Parathyroid adenoma (tissue), 2 donors: ENCODE data around the gene PTPRD.

ENCODE experiments used
- H2AFZ ChIP-seq: fragments of 300-600 bp; sonication (generic); one replicate; pipeline ENCODE4 v1.7.0; 2017; ENCODE audit warnings: antibody characterized with exemption, mild to moderate bottlenecking
- H3K27ac ChIP-seq: fragments of 300-600 bp; sonication (generic); one replicate; pipeline ENCODE4 v1.7.0; 2017
- H3K27me3 ChIP-seq: fragments of 300-600 bp; sonication (generic); one replicate; pipeline ENCODE4 v1.7.0; 2017; ENCODE audit warnings: low read length; ENCODE audit not compliant: control insufficient read depth, insufficient read depth
- H3K36me3 ChIP-seq: fragments of 300-600 bp; sonication (generic); one replicate; pipeline ENCODE4 v1.7.0; 2017; ENCODE audit warnings: low read length; ENCODE audit not compliant: control insufficient read depth, insufficient read depth
- H3K4me1 ChIP-seq: fragments of 300-600 bp; sonication (generic); one replicate; pipeline ENCODE4 v1.7.0; 2017; ENCODE audit warnings: control low read depth
- H3K4me2 ChIP-seq: fragments of 300-600 bp; sonication (generic); one replicate; pipeline ENCODE4 v1.7.0; 2017; ENCODE audit warnings: low read length
- H3K4me3 ChIP-seq: fragments of 300-600 bp; sonication (generic); one replicate; pipeline ENCODE4 v1.7.0; 2017; ENCODE audit warnings: low read depth, low read length
- H3K79me2 ChIP-seq: fragments of 300-600 bp; sonication (generic); one replicate; pipeline ENCODE4 v1.7.0; 2017; ENCODE audit warnings: control low read depth
- H3K9ac ChIP-seq: fragments of 300-600 bp; sonication (generic); one replicate; pipeline ENCODE4 v1.7.0; 2017; ENCODE audit warnings: mild to moderate bottlenecking
- H3K9me3 ChIP-seq: fragments of 300-600 bp; sonication (generic); one replicate; pipeline ENCODE4 v1.7.0; 2017; ENCODE audit warnings: low read length; ENCODE audit not compliant: control insufficient read depth
- CTCF ChIP-seq: fragments of 300-600 bp; sonication (generic); IDR thresholded peaks from one replicate; pipeline ENCODE4 v1.7.0; 2017; ENCODE audit warnings: antibody characterized with exemption, mild to moderate bottlenecking
- donor health status: primary hyperparathyroidism.

The PTPRD gene

GRCh38 chr9:9558907-9559306 is 1053.9 kb downstream of the PTPRD start:
- H3K4me2 ChIP-seq = no peak overlapping the region
- no peak overlapping the region for H3K27ac ChIP-seq
- no peak overlapping the region for H2AFZ ChIP-seq
- no peaks in the 10 kb centered on the region for H3K4me1 ChIP-seq
- no peak for TF ChIP-seq CTCF
- no peaks in the 10 kb centered on the region for H3K79me2 ChIP-seq
- no peaks in the 10 kb centered on the region for H3K9me3 ChIP-seq
- no peak overlapping the region for H3K4me3 ChIP-seq
- H3K27me3 ChIP-seq = no peaks in the 10 kb centered on the region
- no peak overlapping the region for H3K9ac ChIP-seq
- no peaks in the 10 kb centered on the region for H3K36me3 ChIP-seq

GRCh38 chr9:9557804-9558334 is 1054.9 kb downstream of the PTPRD start:
- no peaks in the 10 kb centered on the region for H3K36me3 ChIP-seq
- no peaks in the 10 kb centered on the region for H3K27me3 ChIP-seq
- no peaks in the 10 kb centered on the region for H3K4me1 ChIP-seq
- H3K27ac ChIP-seq = no peak overlapping the region
- H3K9me3 ChIP-seq = no peaks in the 10 kb centered on the region
- H2AFZ ChIP-seq = no peak overlapping the region
- H3K4me2 ChIP-seq = no peak overlapping the region
- H3K4me3 ChIP-seq = no peak overlapping the region
- no peak overlapping the region for H3K9ac ChIP-seq
- TF ChIP-seq CTCF = no peak
- no peaks in the 10 kb centered on the region for H3K79me2 ChIP-seq

GRCh38 chr9:9556865-9557803 is 1055.7 kb downstream of the PTPRD start:
- no peak overlapping the region for H3K4me2 ChIP-seq
- H2AFZ ChIP-seq = no peak overlapping the region
- no peak overlapping the region for H3K9ac ChIP-seq
- H3K4me3 ChIP-seq = no peak overlapping the region
- H3K9me3 ChIP-seq = no peaks in the 10 kb centered on the region
- H3K79me2 ChIP-seq = no peaks in the 10 kb centered on the region
- H3K36me3 ChIP-seq = no peaks in the 10 kb centered on the region
- H3K27ac ChIP-seq = no peak overlapping the region
- no peaks in the 10 kb centered on the region for H3K27me3 ChIP-seq
- H3K4me1 ChIP-seq = no peaks in the 10 kb centered on the region
- no peak for TF ChIP-seq CTCF

GRCh38 chr9:9552665-9553064 is 1060.1 kb downstream of the PTPRD start:
- TF ChIP-seq CTCF = no peak
- H3K36me3 ChIP-seq = no peaks in the 10 kb centered on the region
- no peak overlapping the region for H3K9ac ChIP-seq
- H3K4me1 ChIP-seq = no peaks in the 10 kb centered on the region
- no peak overlapping the region for H3K27ac ChIP-seq
- no peaks in the 10 kb centered on the region for H3K27me3 ChIP-seq
- no peak overlapping the region for H2AFZ ChIP-seq
- H3K4me3 ChIP-seq = no peak overlapping the region
- H3K9me3 ChIP-seq = no peaks in the 10 kb centered on the region
- H3K79me2 ChIP-seq = no peaks in the 10 kb centered on the region
- H3K4me2 ChIP-seq = no peak overlapping the region
